MCF 10A (cell line): ENCODE data around the gene EXOC6B. TPM values are rescaled to one million over a fixed set of nuclear protein-coding genes. Genes with fewer than 3 reads are reported as not detected.

Experiments used
- BruUV-seq: library from RNA; stranded (reverse); fragments of 400-500 nt; replicated peaks from 2 replicates; lab custom pipeline; 2021; lab: Mats Ljungman, UMichigan
- CTCF ChIA-PET: fragments of 300-600 bp; sonication (Branson Sonifier 250); formaldehyde crosslinking; extraction: SDS; loops from one replicate; lab custom pipeline; 2021; ENCODE audit warnings: antibody characterized with exemption, inconsistent platforms; lab: Yijun Ruan, JAX
- POLR2A ChIA-PET: fragments of 300-600, 350-650 bp; sonication (Branson Sonifier 250); formaldehyde crosslinking; extraction: SDS; loops from one replicate; lab custom pipeline; 2020; ENCODE audit warnings: antibody characterized with exemption, inconsistent platforms; lab: Yijun Ruan, JAX
- DNase-seq: peaks from one replicate; pipeline ENCODE4 v3.0.0-alpha.2; 2018; ENCODE audit not compliant: unreplicated experiment
- H3K27ac Mint-ChIP-seq: one replicate; pipeline ENCODE4 v1.8.0; 2022; ENCODE audit warnings: mild to moderate bottlenecking, low read depth, mixed read lengths; ENCODE audit not compliant: unreplicated experiment
- H3K27me3 Mint-ChIP-seq: one replicate; pipeline ENCODE4 v1.8.0; 2022; ENCODE audit warnings: mixed read lengths; ENCODE audit not compliant: insufficient read depth, unreplicated experiment
- H3K36me3 Mint-ChIP-seq: one replicate; pipeline ENCODE4 v1.8.0; 2022; ENCODE audit warnings: mild to moderate bottlenecking, moderate library complexity, mixed read lengths; ENCODE audit not compliant: insufficient read depth, unreplicated experiment
- H3K4me1 Mint-ChIP-seq: one replicate; pipeline ENCODE4 v1.8.0; 2022; ENCODE audit warnings: mixed read lengths; ENCODE audit not compliant: insufficient read depth, unreplicated experiment
- H3K4me3 Mint-ChIP-seq: one replicate; pipeline ENCODE4 v1.8.0; 2022; ENCODE audit warnings: mild to moderate bottlenecking, moderate library complexity, mixed read lengths; ENCODE audit not compliant: unreplicated experiment
- H3K9me3 Mint-ChIP-seq: one replicate; pipeline ENCODE4 v1.8.0; 2022; ENCODE audit warnings: mixed read lengths; ENCODE audit not compliant: unreplicated experiment
- CTCF ChIP-seq: fragments of 200-600 bp; IDR thresholded peaks from one replicate; pipeline ENCODE4 v1.8.0; 2022; ENCODE audit warnings: antibody characterized with exemption, mild to moderate bottlenecking; ENCODE audit not compliant: unreplicated experiment
- intact Hi-C: fragments of 100-400 bp; cut with micrococcal nuclease; formaldehyde crosslinking; loops from 2 replicates; pipeline ENCODE4 v1.14.1; 2022
- total RNA-seq: library from RNA; stranded (reverse); gene quantifications from 2 replicates; pipeline ENCODE4 v1.2.3, GENCODE V29; 2022

EXOC6B gene
- total RNA-seq, 1 experiment from 2014 or later, result 24.7 TPM

DNA sequence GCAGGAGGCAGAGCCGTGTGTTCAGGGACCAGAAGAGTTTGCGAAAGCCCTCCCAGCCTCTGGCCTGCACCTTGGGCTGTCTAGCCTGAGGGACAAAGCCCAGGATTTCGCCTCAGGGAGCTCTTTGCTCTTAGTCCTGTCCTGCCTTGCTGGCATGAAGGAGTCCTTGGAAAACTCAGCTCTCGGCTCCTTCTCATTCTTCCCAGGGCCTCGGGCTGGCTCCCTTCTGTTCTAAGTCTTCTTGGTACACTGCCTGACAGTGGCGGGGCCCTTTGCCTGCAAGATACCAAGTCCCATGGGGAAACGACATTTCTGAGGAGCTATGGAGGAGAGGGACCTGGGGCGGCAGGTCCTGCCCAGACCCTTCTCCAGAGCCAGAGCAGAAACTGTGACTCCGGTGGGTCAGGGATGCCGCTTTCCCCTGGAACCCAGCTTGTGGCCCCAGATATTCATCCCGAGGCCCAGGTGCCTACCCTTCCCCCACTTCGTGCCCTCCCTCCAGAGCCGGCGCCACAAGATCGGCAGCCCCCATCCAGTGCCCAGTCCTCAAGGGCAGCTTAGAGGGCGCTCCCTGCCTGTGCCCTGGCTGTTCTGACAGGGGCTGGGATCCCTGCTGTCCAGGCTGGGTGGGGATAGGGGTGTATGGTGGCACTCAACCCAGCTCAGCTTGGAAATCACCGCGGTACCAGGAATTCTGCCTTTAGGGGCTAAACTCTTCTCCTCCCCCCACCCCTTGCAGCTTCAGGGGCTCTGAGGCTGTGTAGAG lies 672.6 kb downstream of the EXOC6B start:
- H3K36me3 Mint-ChIP-seq, result no peaks in the 10 kb centered on the region
- peaks cover 52% of the 10 kb centered on the region for H3K27me3 Mint-ChIP-seq
- ChIA-PET CTCF (interaction anchor here (1.0 to 6.0 kb wide), 8 partner anchors 14 to 606 kb away, joined by 3 to 204 read pairs (median 5); no protein-coding TSS in a partner anchor), POLR2A (interaction anchor here (0.6 kb wide), 1 partner anchor 952 kb away, joined by 3 read pairs; no protein-coding TSS in a partner anchor)
- no peak for TF ChIP-seq CTCF
- BruUV-seq, result no TSS peak
- no peak overlapping the region for H3K27ac Mint-ChIP-seq
- no peak overlapping the region for H3K4me3 Mint-ChIP-seq
- H3K4me1 Mint-ChIP-seq, result peaks cover 19% of the 10 kb centered on the region
- intact Hi-C loops, result loop anchor here (5.0 kb wide), 1 partner anchor 621 kb away; no protein-coding TSS in a partner anchor
- DNase-seq, result no peak
- no peaks in the 10 kb centered on the region for H3K9me3 Mint-ChIP-seq

DNA sequence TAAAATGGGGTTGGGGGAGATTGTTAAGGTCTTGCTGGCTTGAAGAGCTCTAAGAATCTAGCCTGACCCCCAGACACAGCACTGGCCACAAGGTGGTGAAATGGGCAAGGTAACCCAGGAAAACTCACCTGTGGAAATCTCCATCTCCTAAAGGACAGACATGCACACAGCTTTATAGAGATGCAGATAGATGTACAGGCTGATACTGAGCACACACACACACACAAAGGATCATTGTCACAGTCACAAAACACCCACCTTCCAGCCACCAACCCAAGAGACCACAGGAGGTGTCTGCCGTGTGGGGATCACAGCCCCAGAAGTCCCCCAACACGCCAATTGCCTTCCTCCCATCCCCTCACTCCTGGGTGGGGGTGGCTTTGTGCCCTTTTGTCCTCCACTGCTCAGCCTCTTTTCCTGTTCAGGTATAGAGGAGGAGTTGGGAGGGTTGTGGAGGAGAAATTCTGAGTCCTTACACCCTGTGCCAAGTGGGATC lies 674.9 kb downstream of the EXOC6B start:
- intact Hi-C loops, result loop anchor here (1.0 to 5.0 kb wide), 7 partner anchors 217 to 619 kb away; no protein-coding TSS in a partner anchor
- H3K27me3 Mint-ChIP-seq, result peaks cover 47% of the 10 kb centered on the region

DNA sequence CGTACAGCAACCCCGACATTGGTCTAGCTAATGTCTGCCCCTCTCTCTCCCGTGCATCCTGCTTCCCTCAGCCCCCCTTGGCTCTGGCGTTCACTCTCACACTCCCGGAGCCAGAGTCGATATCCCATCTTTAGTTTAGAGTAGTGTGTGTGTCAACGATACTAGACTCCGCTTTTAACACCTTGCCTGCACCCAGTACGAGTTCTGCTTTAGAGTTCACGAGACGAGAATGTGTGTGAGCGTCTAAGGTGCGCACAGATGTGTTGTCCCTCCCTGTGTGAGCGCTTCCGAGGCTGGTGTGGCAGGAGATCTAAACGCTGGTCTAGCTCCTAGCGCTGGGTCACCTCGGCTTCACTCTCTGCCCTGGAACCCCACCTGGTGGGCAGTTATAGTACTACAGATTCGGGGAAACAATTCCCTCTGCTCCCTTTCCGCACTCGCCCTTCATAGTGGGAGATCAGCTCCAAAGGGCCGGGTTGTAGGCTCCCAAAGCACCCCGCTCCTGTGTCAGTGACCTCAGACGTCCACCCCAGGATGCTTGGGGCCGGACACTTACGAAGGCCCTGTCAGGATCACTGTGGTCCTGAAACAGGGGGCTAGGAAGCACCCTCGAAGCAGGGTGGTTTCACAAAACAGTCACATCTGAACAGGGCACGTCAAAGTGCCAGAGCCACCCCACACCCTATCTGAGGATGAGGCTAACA lies 675.5 kb downstream of the EXOC6B start:
- Mint-ChIP-seq H3K4me1 (peaks cover 27% of the 10 kb centered on the region), H3K27ac (no peak overlapping the region), H3K4me3 (peak overlapping the region; percentile 79), H3K9me3 (no peaks in the 10 kb centered on the region), H3K27me3 (peaks cover 41% of the 10 kb centered on the region), H3K36me3 (no peaks in the 10 kb centered on the region)
- intact Hi-C loops, result loop anchor here (1.0 to 5.0 kb wide), 7 partner anchors 218 to 618 kb away; no protein-coding TSS in a partner anchor
- peak; percentile 81 for TF ChIP-seq CTCF
- ChIA-PET CTCF (interaction anchor here (0.6 to 6.0 kb wide), 58 partner anchors 9 to 627 kb away, joined by 3 to 204 read pairs (median 4); no protein-coding TSS in a partner anchor), POLR2A (interaction anchor here (0.6 to 1.6 kb wide), 9 partner anchors 15 to 604 kb away, joined by 3 to 12 read pairs (median 4); no protein-coding TSS in a partner anchor)
- DNase-seq, result peak; percentile 91
- no TSS peak for BruUV-seq

More for the DNA sequence above, 674.9 kb downstream of the EXOC6B start:
- H3K4me1 Mint-ChIP-seq, result peaks cover 27% of the 10 kb centered on the region
- CTCF ChIA-PET, result interaction anchor here (0.6 to 6.0 kb wide), 49 partner anchors 8 to 621 kb away, joined by 3 to 204 read pairs (median 5); no protein-coding TSS in a partner anchor
- no peak overlapping the region for H3K4me3 Mint-ChIP-seq
- POLR2A ChIA-PET, result interaction anchor here (0.6 to 1.6 kb wide), 9 partner anchors 14 to 605 kb away, joined by 3 to 12 read pairs (median 4); no protein-coding TSS in a partner anchor
- peak; percentile 17 for DNase-seq
- BruUV-seq, result no TSS peak
- no peak overlapping the region for H3K27ac Mint-ChIP-seq
- TF ChIP-seq CTCF, result no peak
- H3K9me3 Mint-ChIP-seq, result no peaks in the 10 kb centered on the region
- no peaks in the 10 kb centered on the region for H3K36me3 Mint-ChIP-seq
